A549 (cell line): ENCODE measurements around the gene LSM12. TPM values are rescaled to one million over a fixed set of nuclear protein-coding genes. Genes with fewer than 3 reads are reported as not detected.
A peak's percentile ranks its signal among the peaks of the same experiment; 100 is the strongest.

Source experiments
- ATAC-seq, 2 experiments: fragments of 200-7000 bp in 1 of 2; fragments of >200 bp in 1 of 2; cut with Nextera tagmentation in 1 of 2; cut with Tn5 transposase in 1 of 2; 3 replicates each; pipeline versions ENCODE4 v1.8.0 to v1.9.1; 2018 to 2020; ENCODE audit warnings: mild to moderate bottlenecking in 1 of 2, moderate library complexity in 1 of 2
- CTCF ChIA-PET: fragments of 300-600 bp; sonication (Branson Sonifier 250); formaldehyde crosslinking; extraction: SDS; loops from one replicate; lab custom pipeline; 2021; ENCODE audit warnings: antibody characterized with exemption, inconsistent platforms; lab: Yijun Ruan, JAX
- POLR2A ChIA-PET: fragments of 350-600 bp; formaldehyde crosslinking; extraction: SDS; loops from one replicate; lab custom pipeline; 2021; ENCODE audit warnings: antibody characterized with exemption, inconsistent platforms; lab: Yijun Ruan, JAX
- DNase-seq, 2 experiments: peaks; one replicate each; pipeline versions ENCODE4 v3.0.0 to v3.0.0-alpha.2; 2011 to 2016; ENCODE audit warnings: low read depth in 1 of 2, low spot score in 1 of 2
- FAIRE-seq: peaks from 2 replicates; lab custom pipeline; 2011; peaks lifted over from hg19 to GRCh38; lab: Jason Lieb, UNC
- H3K27ac ChIP-seq, 2 experiments: fragments of >200 bp; sonication (Bioruptor Twin); formaldehyde crosslinking; 3 replicates each; pipeline ENCODE4 v1.5.1; 2016 to 2017
- H3K4me1 ChIP-seq: fragments of >200 bp; sonication (Bioruptor Twin); formaldehyde crosslinking; 3 replicates; pipeline ENCODE4 v1.6.1; 2016
- H3K4me2 ChIP-seq: fragments of >200 bp; sonication (Bioruptor Twin); formaldehyde crosslinking; 3 replicates; pipeline ENCODE4 v1.6.1; 2016
- H3K4me3 ChIP-seq: fragments of >200 bp; sonication (Bioruptor Twin); formaldehyde crosslinking; 3 replicates; pipeline ENCODE4 v1.5.1; 2016
- H3K9me3 ChIP-seq: fragments of >200 bp; sonication (Bioruptor Twin); formaldehyde crosslinking; 3 replicates; pipeline ENCODE4 v1.6.1; 2016
- CHD2 ChIP-seq: fragments of 150-350 bp; IDR thresholded peaks from 2 replicates; pipeline ENCODE4 v1.6.1; 2014; ENCODE audit warnings: low read length; ENCODE audit not compliant: partially characterized antibody
- EHMT2 ChIP-seq: fragments of 200-600 bp; sonication (generic); IDR thresholded peaks from 2 replicates; pipeline ENCODE4 v1.6.1; 2016; ENCODE audit warnings: antibody characterized with exemption, low read depth, mild to moderate bottlenecking, moderate library complexity
- ESRRA ChIP-seq: fragments of 150-350 bp; IDR thresholded peaks from 2 replicates; pipeline ENCODE4 v1.6.1; 2014; ENCODE audit warnings: mild to moderate bottlenecking, low read length, borderline replicate concordance
- FOSB ChIP-seq: fragments of 250-450 bp; sonication (Bioruptor Pico); IDR thresholded peaks from 2 replicates; pipeline ENCODE4 v1.5.0; 2020; ENCODE audit warnings: mild to moderate bottlenecking, moderate library complexity
- HEYL ChIP-seq: fragments of 250-450 bp; sonication (Bioruptor Pico); IDR thresholded peaks from 2 replicates; pipeline ENCODE4 v1.8.0; 2021; ENCODE audit warnings: mild to moderate bottlenecking, moderate library complexity
- HOXA7 ChIP-seq: fragments of 250-450 bp; sonication (Bioruptor Pico); IDR thresholded peaks from 2 replicates; pipeline ENCODE4 v1.5.0; 2020; ENCODE audit warnings: mild to moderate bottlenecking, moderate library complexity
- HOXB5 ChIP-seq: fragments of 250-450 bp; sonication (Bioruptor Pico); IDR thresholded peaks from 2 replicates; pipeline ENCODE4 v1.5.0; 2020; ENCODE audit warnings: mild to moderate bottlenecking, moderate library complexity
- JUN ChIP-seq, 2 experiments: fragments of >200 bp; sonication (Bioruptor Twin); formaldehyde crosslinking; IDR thresholded peaks; 2 replicates in 1 of 2; 3 replicates in 1 of 2; pipeline ENCODE4 v1.6.1; 2016 to 2017
- KDM1A ChIP-seq: fragments of 200-600 bp; sonication (generic); IDR thresholded peaks from 2 replicates; pipeline ENCODE4 v1.6.1; 2016; ENCODE audit warnings: low read depth, mild to moderate bottlenecking
- MAZ ChIP-seq: fragments of 150-350 bp; IDR thresholded peaks from 2 replicates; pipeline ENCODE4 v1.6.1; 2014; ENCODE audit warnings: antibody characterized with exemption, low read depth, low read length, borderline replicate concordance
- PHF8 ChIP-seq: fragments of 200-600 bp; sonication (generic); IDR thresholded peaks from 2 replicates; pipeline ENCODE4 v1.6.1; 2016; ENCODE audit warnings: low read depth, mild to moderate bottlenecking, antibody characterized with exemption, moderate library complexity, borderline replicate concordance
- POLR2AphosphoS2 ChIP-seq: conservative IDR thresholded peaks from 2 replicates; pipeline ENCODE4 v1.6.1; 2012; ENCODE audit warnings: low read length, improper control_type of control experiment, inconsistent platforms
- RAD21 ChIP-seq, 2 experiments: fragments of >200 bp in 1 of 2; sonication (Bioruptor Twin) in 1 of 2; formaldehyde crosslinking in 1 of 2; IDR thresholded peaks in 1 of 2; conservative IDR thresholded peaks in 1 of 2; 2 replicates in 1 of 2; 3 replicates in 1 of 2; pipeline ENCODE4 v1.6.1; 2012 to 2018; ENCODE audit warnings: inconsistent platforms in 1 of 2
- RARB ChIP-seq: fragments of 250-450 bp; sonication (Bioruptor Pico); IDR thresholded peaks from 2 replicates; pipeline ENCODE4 v1.8.0; 2021; ENCODE audit warnings: mild to moderate bottlenecking, moderate library complexity
- RCOR1 ChIP-seq: fragments of 150-350 bp; IDR thresholded peaks from 2 replicates; pipeline ENCODE4 v1.6.1; 2014; ENCODE audit warnings: antibody characterized with exemption, low read length, low read depth
- RFX5 ChIP-seq: fragments of 450-650 bp; IDR thresholded peaks from 2 replicates; pipeline ENCODE4 v1.7.1; 2014; ENCODE audit warnings: antibody characterized with exemption, mild to moderate bottlenecking, moderate library complexity
- SMC3 ChIP-seq: fragments of >200 bp; sonication (Bioruptor Twin); formaldehyde crosslinking; IDR thresholded peaks from 3 replicates; pipeline ENCODE4 v1.6.1; 2018; ENCODE audit warnings: inconsistent platforms
- TFCP2L1 ChIP-seq: fragments of 250-450 bp; sonication (Bioruptor Pico); IDR thresholded peaks from 2 replicates; pipeline ENCODE4 v1.5.0; 2021; ENCODE audit warnings: mild to moderate bottlenecking
- TP53 ChIP-seq: fragments of 250-450 bp; sonication (Bioruptor Pico); IDR thresholded peaks from 2 replicates; pipeline ENCODE4 v1.5.0; 2021; ENCODE audit warnings: mild to moderate bottlenecking, moderate library complexity
- ZSCAN20 ChIP-seq: fragments of 250-450 bp; sonication (Bioruptor Pico); IDR thresholded peaks from 2 replicates; pipeline ENCODE4 v1.8.0; 2022; ENCODE audit warnings: mild to moderate bottlenecking, moderate library complexity
- WGBS: methylation state at CpG from one replicate; pipeline ENCODE4 v1.1.6; 2017; ENCODE audit errors: missing lambda C conversion rate; 5-methylcytosine and 5-hydroxymethylcytosine counted together
- polyA plus RNA-seq, 4 experiments: library from polyadenylated mRNA; depleted of rRNA in 3 of 4; stranded (reverse); fragments of >200 nt; fragmentation: RNase III in 1 of 4; extraction: RNeasy Plus Mini Kit Qiagen cat#74134 plus additional on column Dnase treatment in 1 of 4; gene quantifications; 2 replicates in 3 of 4; 3 replicates in 1 of 4; pipeline ENCODE4 v1.2.3, GENCODE V29; 2011 to 2017
- TF ChIP-seq, protein P1 (sequence below): IDR thresholded peaks from 2 replicates; pipeline ENCODE4 v1.6.1; 2012
- TF ChIP-seq, protein P2 (sequence below): fragments of >200 bp; sonication (Bioruptor Twin); formaldehyde crosslinking; IDR thresholded peaks from 3 replicates; pipeline ENCODE4 v1.5.1; 2016
- TF ChIP-seq, protein P3 (sequence below): IDR thresholded peaks from 2 replicates; pipeline ENCODE4 v1.6.1; 2012
- TF ChIP-seq, protein P4 (sequence below): fragments of 250-450 bp; sonication (Bioruptor Pico); IDR thresholded peaks from 2 replicates; pipeline ENCODE4 v1.5.0; 2020; ENCODE audit warnings: low read depth, mild to moderate bottlenecking, moderate library complexity

LSM12 gene
- polyA plus RNA-seq, 2 of the 4 experiments (the other 2 are of a cell fraction), result 43.9 to 75.0 TPM

GRCh38 chr17:44070455-44071197 lies 4.2 kb upstream of the LSM12 start, which contains the start of gene G6PC3 (continued):
- TF ChIP-seq, protein P1, sequence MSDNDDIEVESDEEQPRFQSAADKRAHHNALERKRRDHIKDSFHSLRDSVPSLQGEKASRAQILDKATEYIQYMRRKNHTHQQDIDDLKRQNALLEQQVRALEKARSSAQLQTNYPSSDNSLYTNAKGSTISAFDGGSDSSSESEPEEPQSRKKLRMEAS, result peak; percentile 100
- TF ChIP-seq POLR2AphosphoS2 (no peak), ESRRA (no peak), FOSB (no peak), TFCP2L1 (CRISPR knock-in tag) (0 out of 2 replicates have a peak, but pooled peaks have one; percentile 44), RAD21 (conservative IDR thresholded peaks at IDR 0.05 in 1 of 2, IDR thresholded peaks at IDR 0.05 in 1 of 2) (peak; percentile 4 to 43; a peak in 3 of 5 replicates), PHF8 (peak; percentile 91), ZSCAN20 (no peak), JUN (IDR thresholded peaks at IDR 0.05) (peak; percentile 76 to 97), RCOR1 (no peak), EHMT2 (no peak), KDM1A (no peak)
- TF ChIP-seq, protein P2, sequence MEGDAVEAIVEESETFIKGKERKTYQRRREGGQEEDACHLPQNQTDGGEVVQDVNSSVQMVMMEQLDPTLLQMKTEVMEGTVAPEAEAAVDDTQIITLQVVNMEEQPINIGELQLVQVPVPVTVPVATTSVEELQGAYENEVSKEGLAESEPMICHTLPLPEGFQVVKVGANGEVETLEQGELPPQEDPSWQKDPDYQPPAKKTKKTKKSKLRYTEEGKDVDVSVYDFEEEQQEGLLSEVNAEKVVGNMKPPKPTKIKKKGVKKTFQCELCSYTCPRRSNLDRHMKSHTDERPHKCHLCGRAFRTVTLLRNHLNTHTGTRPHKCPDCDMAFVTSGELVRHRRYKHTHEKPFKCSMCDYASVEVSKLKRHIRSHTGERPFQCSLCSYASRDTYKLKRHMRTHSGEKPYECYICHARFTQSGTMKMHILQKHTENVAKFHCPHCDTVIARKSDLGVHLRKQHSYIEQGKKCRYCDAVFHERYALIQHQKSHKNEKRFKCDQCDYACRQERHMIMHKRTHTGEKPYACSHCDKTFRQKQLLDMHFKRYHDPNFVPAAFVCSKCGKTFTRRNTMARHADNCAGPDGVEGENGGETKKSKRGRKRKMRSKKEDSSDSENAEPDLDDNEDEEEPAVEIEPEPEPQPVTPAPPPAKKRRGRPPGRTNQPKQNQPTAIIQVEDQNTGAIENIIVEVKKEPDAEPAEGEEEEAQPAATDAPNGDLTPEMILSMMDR, result no peak
- TF ChIP-seq, protein P3, sequence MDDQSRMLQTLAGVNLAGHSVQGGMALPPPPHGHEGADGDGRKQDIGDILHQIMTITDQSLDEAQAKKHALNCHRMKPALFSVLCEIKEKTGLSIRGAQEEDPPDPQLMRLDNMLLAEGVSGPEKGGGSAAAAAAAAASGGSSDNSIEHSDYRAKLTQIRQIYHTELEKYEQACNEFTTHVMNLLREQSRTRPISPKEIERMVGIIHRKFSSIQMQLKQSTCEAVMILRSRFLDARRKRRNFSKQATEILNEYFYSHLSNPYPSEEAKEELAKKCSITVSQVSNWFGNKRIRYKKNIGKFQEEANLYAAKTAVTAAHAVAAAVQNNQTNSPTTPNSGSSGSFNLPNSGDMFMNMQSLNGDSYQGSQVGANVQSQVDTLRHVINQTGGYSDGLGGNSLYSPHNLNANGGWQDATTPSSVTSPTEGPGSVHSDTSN, result peak; percentile 64
- TF ChIP-seq, protein P4, sequence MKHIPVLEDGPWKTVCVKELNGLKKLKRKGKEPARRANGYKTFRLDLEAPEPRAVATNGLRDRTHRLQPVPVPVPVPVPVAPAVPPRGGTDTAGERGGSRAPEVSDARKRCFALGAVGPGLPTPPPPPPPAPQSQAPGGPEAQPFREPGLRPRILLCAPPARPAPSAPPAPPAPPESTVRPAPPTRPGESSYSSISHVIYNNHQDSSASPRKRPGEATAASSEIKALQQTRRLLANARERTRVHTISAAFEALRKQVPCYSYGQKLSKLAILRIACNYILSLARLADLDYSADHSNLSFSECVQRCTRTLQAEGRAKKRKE (CRISPR knock-in tag), result peak; percentile 84; the same call in 1 of the 2 replicates

- ChIA-PET POLR2A (interaction anchor here (0.5 to 2.8 kb wide), 23 partner anchors 9 to 1031 kb away, joined by 3 to 25 read pairs (median 5); partner anchors contain the start of genes HDAC5 and TMEM101), CTCF (interaction anchor here (0.6 to 7.7 kb wide), 8 partner anchors 9 to 224 kb away, joined by 3 to 108 read pairs (median 4); no protein-coding TSS in a partner anchor)
- 51% methylated on average over 7 of the region's 7 CpGs for WGBS
- peaks cover 23% of the 10 kb centered on the region for H3K4me1 ChIP-seq
- H3K9me3 ChIP-seq, result no peaks in the 10 kb centered on the region
- ATAC-seq (peak; percentile 7 to 8), FAIRE-seq (no peak), DNase-seq (peak; percentile 66 to 67)
- peak overlapping the region; percentile 75 for H3K4me2 ChIP-seq
- H3K27ac ChIP-seq, result peak overlapping the region; percentile 92 to 93
- peak overlapping the region; percentile 69 for H3K4me3 ChIP-seq
- TF ChIP-seq ESRRA (no peak), TP53 (CRISPR knock-in tag) (peak; percentile 81; the same call in 1 of the 2 replicates), RAD21 (conservative IDR thresholded peaks at IDR 0.05 in 1 of 2, IDR thresholded peaks at IDR 0.05 in 1 of 2) (no peak), CHD2 (no peak), MAZ (no peak), HEYL (CRISPR knock-in tag) (no peak), FOSB (peak; percentile 46; the same call in 1 of the 2 replicates), RARB (CRISPR knock-in tag) (no peak), RFX5 (no peak), HOXA7 (CRISPR knock-in tag) (peak; percentile 95), HOXB5 (CRISPR knock-in tag) (no peak), SMC3 (no peak), PHF8 (peak; percentile 48; the same call in 1 of the 2 replicates), TFCP2L1 (CRISPR knock-in tag) (peak; percentile 69; the same call in 1 of the 2 replicates)
- TF ChIP-seq, protein P2, result no peak
- TF ChIP-seq, protein P4 (CRISPR knock-in tag), result no peak
These were observed 3.5 kb upstream of the LSM12 start for GRCh38 chr17:44069974-44070454.
